IMR-90 (cell line): ENCODE measurements around the gene OSTN. TPM values are rescaled to one million over a fixed set of nuclear protein-coding genes. Genes with fewer than 3 reads are reported as not detected.

ENCODE experiments used
- ATAC-seq: fragments of 200-7000 bp; cut with Tn5 transposase; 2 replicates; pipeline ENCODE4 v1.9.1; 2020; ENCODE audit warnings: low read depth, mild to moderate bottlenecking, moderate library complexity
- Bru-seq: library from RNA; stranded (reverse); fragments of 400-500 nt; gene quantifications from one replicate; lab custom pipeline; 2021; lab: Mats Ljungman, UMichigan
- BruChase-seq, 2 experiments: library from RNA; stranded (reverse); fragments of 400-500 nt; gene quantifications; one replicate each; lab custom pipeline; 2021; lab: Mats Ljungman, UMichigan
- BruUV-seq: library from RNA; stranded (reverse); fragments of 400-500 nt; replicated peaks from 2 replicates; lab custom pipeline; 2021; lab: Mats Ljungman, UMichigan
- CTCF ChIA-PET: fragments of 300-600 bp; formaldehyde crosslinking; extraction: SDS; loops from one replicate; lab custom pipeline; 2021; ENCODE audit warnings: antibody characterized with exemption; lab: Yijun Ruan, JAX
- POLR2A ChIA-PET: fragments of 300-600 bp; sonication (Branson Sonifier 250); formaldehyde crosslinking; loops from one replicate; lab custom pipeline; 2022; ENCODE audit warnings: antibody characterized with exemption; ENCODE audit not compliant: unreplicated experiment; lab: Charles Lee
- DNase-seq: peaks from one replicate; pipeline ENCODE4 v3.0.0; 2013
- H2AFZ ChIP-seq: replicated peaks from 2 replicates; pipeline ENCODE3; 2013; ENCODE audit warnings: low read length, mild to moderate bottlenecking; ENCODE audit not compliant: poor library complexity
- H2AK5ac ChIP-seq: 2 replicates; pipeline ENCODE4 v1.6.1; 2013; ENCODE audit warnings: low read depth, low read length, inconsistent platforms
- H2AK9ac ChIP-seq: replicated peaks from 2 replicates; pipeline ENCODE3; 2013; ENCODE audit warnings: mild to moderate bottlenecking, low read depth, low read length, moderate library complexity; ENCODE audit not compliant: poor library complexity
- H2BK120ac ChIP-seq: 2 replicates; pipeline ENCODE4 v1.6.1; 2013; ENCODE audit warnings: low read depth, low read length, inconsistent platforms
- H2BK15ac ChIP-seq: 3 replicates; pipeline ENCODE4 v1.6.1; 2013; ENCODE audit warnings: low read depth, low read length, inconsistent platforms
- H2BK20ac ChIP-seq: 2 replicates; pipeline ENCODE4 v1.6.1; 2013; ENCODE audit warnings: low read depth, mild to moderate bottlenecking, inconsistent platforms, low read length, moderate library complexity
- H2BK5ac ChIP-seq: 2 replicates; pipeline ENCODE4 v1.6.1; 2013; ENCODE audit warnings: mild to moderate bottlenecking, low read depth, low read length, inconsistent platforms; ENCODE audit not compliant: poor library complexity, severe bottlenecking
- H3K14ac ChIP-seq: replicated peaks from 2 replicates; pipeline ENCODE4 v1.6.1; 2013; ENCODE audit warnings: low read depth, low read length, inconsistent platforms
- H3K18ac ChIP-seq: 2 replicates; pipeline ENCODE4 v1.6.1; 2013; ENCODE audit warnings: low read depth, low read length, control low read depth
- H3K23ac ChIP-seq: 2 replicates; pipeline ENCODE4 v1.6.1; 2013; ENCODE audit warnings: low read depth, low read length, inconsistent platforms
- H3K27ac ChIP-seq: 2 replicates; pipeline ENCODE4 v1.5.1; 2013; ENCODE audit warnings: mild to moderate bottlenecking, control low read depth, low read length; ENCODE audit not compliant: insufficient read depth
- H3K27me3 ChIP-seq: 2 replicates; pipeline ENCODE4 v1.6.1; 2013; ENCODE audit warnings: low read length; ENCODE audit not compliant: control insufficient read depth, insufficient read depth
- H3K36me3 ChIP-seq: 2 replicates; pipeline ENCODE4 v1.6.1; 2013; ENCODE audit warnings: low read length, mixed read lengths; ENCODE audit not compliant: control insufficient read depth, insufficient read depth
- H3K4ac ChIP-seq: 2 replicates; pipeline ENCODE4 v1.6.1; 2013; ENCODE audit warnings: low read depth, low read length, inconsistent platforms
- H3K4me1 ChIP-seq: 2 replicates; pipeline ENCODE4 v1.6.1; 2013; ENCODE audit warnings: low read length, mixed read lengths; ENCODE audit not compliant: control insufficient read depth, insufficient read depth
- H3K4me2 ChIP-seq: 2 replicates; pipeline ENCODE4 v1.6.1; 2013; ENCODE audit warnings: low read depth, mild to moderate bottlenecking, control low read depth, low read length, moderate library complexity
- H3K4me3 ChIP-seq: 2 replicates; pipeline ENCODE4 v1.5.1; 2013; ENCODE audit warnings: low read depth, mild to moderate bottlenecking, control low read depth, low read length, moderate library complexity; ENCODE audit not compliant: insufficient read depth
- H3K56ac ChIP-seq: 2 replicates; pipeline ENCODE4 v1.6.1; 2013; ENCODE audit warnings: low read length, inconsistent platforms; ENCODE audit not compliant: insufficient read depth; ENCODE audit errors: extremely low read depth
- H3K79me1 ChIP-seq, 2 experiments: 2 replicates each; pipeline ENCODE4 v1.6.1; 2013; ENCODE audit warnings: low read length in 2 of 2, inconsistent platforms in 1 of 2, low read depth in 1 of 2
- H3K9ac ChIP-seq: 2 replicates; pipeline ENCODE4 v1.6.1; 2013; ENCODE audit warnings: low read depth, low read length, control low read depth
- H3K9me1 ChIP-seq: 2 replicates; pipeline ENCODE4 v1.6.1; 2013; ENCODE audit warnings: low read length, inconsistent platforms; ENCODE audit not compliant: insufficient read depth
- H3K9me3 ChIP-seq: 2 replicates; pipeline ENCODE4 v1.6.1; 2013; ENCODE audit warnings: low read length; ENCODE audit not compliant: control insufficient read depth, insufficient read depth
- H4K20me1 ChIP-seq: 2 replicates; pipeline ENCODE4 v1.6.1; 2013; ENCODE audit warnings: low read length, inconsistent platforms; ENCODE audit not compliant: insufficient read depth
- H4K5ac ChIP-seq: 2 replicates; pipeline ENCODE4 v1.6.1; 2013; ENCODE audit warnings: mild to moderate bottlenecking, low read depth, low read length, control low read depth
- H4K8ac ChIP-seq, 2 experiments: 2 replicates each; pipeline ENCODE4 v1.6.1; 2013; ENCODE audit warnings: low read depth in 2 of 2, low read length in 2 of 2, control low read depth in 1 of 2, inconsistent platforms in 1 of 2
- H4K91ac ChIP-seq: 2 replicates; pipeline ENCODE4 v1.6.1; 2013; ENCODE audit warnings: low read depth, low read length, inconsistent platforms; ENCODE audit not compliant: insufficient read depth
- BHLHE40 ChIP-seq: fragments of 150-350 bp; IDR thresholded peaks from 2 replicates; pipeline ENCODE4 v1.6.1; 2016; ENCODE audit warnings: mild to moderate bottlenecking, low read depth, low read length
- CEBPB ChIP-seq: IDR thresholded peaks from 2 replicates; pipeline ENCODE4 v1.6.1; 2012; ENCODE audit warnings: low read depth, low read length, improper control_type of control experiment
- FOS ChIP-seq: fragments of 150-350 bp; IDR thresholded peaks from 2 replicates; pipeline ENCODE4 v1.6.1; 2016; ENCODE audit warnings: low read depth, low read length
- MAFK ChIP-seq: IDR thresholded peaks from 2 replicates; pipeline ENCODE4 v1.6.1; 2012; ENCODE audit warnings: low read depth, low read length, improper control_type of control experiment
- MAZ ChIP-seq: IDR thresholded peaks from 2 replicates; pipeline ENCODE4 v1.6.1; 2012; ENCODE audit warnings: low read depth, mild to moderate bottlenecking, low read length, improper control_type of control experiment, moderate library complexity, borderline replicate concordance
- MXI1 ChIP-seq: IDR thresholded peaks from 2 replicates; pipeline ENCODE4 v1.6.1; 2012; ENCODE audit warnings: low read depth, mild to moderate bottlenecking, low read length, moderate library complexity, borderline replicate concordance
- NFE2L2 ChIP-seq: fragments of 150-350 bp; IDR thresholded peaks from 2 replicates; pipeline ENCODE4 v1.6.1; 2016; ENCODE audit warnings: low read depth, mild to moderate bottlenecking, low read length
- POLR2A ChIP-seq: IDR thresholded peaks from 2 replicates; pipeline ENCODE4 v1.6.1; 2012; ENCODE audit warnings: mild to moderate bottlenecking, low read depth, low read length
- RAD21 ChIP-seq: IDR thresholded peaks from 2 replicates; pipeline ENCODE4 v1.6.1; 2012; ENCODE audit warnings: low read length, improper control_type of control experiment
- RCOR1 ChIP-seq: IDR thresholded peaks from 2 replicates; pipeline ENCODE4 v1.6.1; 2012; ENCODE audit warnings: mild to moderate bottlenecking, low read length, improper control_type of control experiment; ENCODE audit not compliant: insufficient replicate concordance
- RFX5 ChIP-seq: IDR thresholded peaks from 2 replicates; pipeline ENCODE4 v1.8.0; 2012; ENCODE audit warnings: low read depth, mild to moderate bottlenecking, low read length, moderate library complexity
- SMC3 ChIP-seq: fragments of 150-350 bp; IDR thresholded peaks from 2 replicates; pipeline ENCODE4 v1.6.1; 2016; ENCODE audit warnings: low read depth, mild to moderate bottlenecking, antibody characterized with exemption, low read length, moderate library complexity
- WGBS, 2 experiments: methylation state at CpG; one replicate each; pipeline versions ENCODE4 v1.1.5 to v1.1.7; 2013; ENCODE audit warnings: missing lambda C conversion rate in 2 of 2; ENCODE audit not compliant: insufficient read length in 1 of 2; ENCODE audit errors: extremely low coverage in 2 of 2; 5-methylcytosine and 5-hydroxymethylcytosine counted together
- dilution Hi-C: fragments of 300-500 bp; cut with HindIII; formaldehyde crosslinking; loops from one replicate; pipeline ENCODE4 v1.14.3; 2018; ENCODE audit warnings: low sequenced_read_pairs; ENCODE audit not compliant: unreplicated experiment
- in situ Hi-C: fragments of 300-500 bp; cut with MboI; formaldehyde crosslinking; loops from 3 replicates; pipeline ENCODE4 v1.14.3; 2019; ENCODE audit warnings: low sequenced_read_pairs, inconsistent platforms, mixed read lengths
- intact Hi-C: fragments of 100-400 bp; cut with micrococcal nuclease; formaldehyde crosslinking; loops from 2 replicates; pipeline ENCODE4 v1.10.0; 2022
- long read RNA-seq: library from polyadenylated mRNA; unstranded; transcript quantifications from one replicate; pipeline ENCODE4 v2.0.0, GENCODE V29; 2021; ENCODE audit not compliant: unreplicated experiment
- polyA plus RNA-seq, 3 experiments: library from polyadenylated mRNA; depleted of rRNA; stranded (reverse); fragments of >200 nt; gene quantifications; 2 replicates each; pipeline ENCODE4 v1.2.3, GENCODE V29; 2012; ENCODE audit warnings: low replicate concordance in 1 of 3
- total RNA-seq: library from RNA; depleted of rRNA; stranded (reverse); fragments of >200 nt; gene quantifications from 2 replicates; pipeline ENCODE4 v1.2.3, GENCODE V29; 2012; rRNA removed
- TF ChIP-seq, protein P1 (sequence below): fragments of 150-350 bp; IDR thresholded peaks from 2 replicates; pipeline ENCODE4 v1.6.1; 2016; ENCODE audit warnings: low read depth, mild to moderate bottlenecking, low read length, moderate library complexity, borderline replicate concordance
- TF ChIP-seq, protein P2 (sequence below): conservative IDR thresholded peaks from 2 replicates; pipeline ENCODE4 v1.5.1; 2012; ENCODE audit warnings: mild to moderate bottlenecking, low read depth, low read length, improper control_type of control experiment
- TF ChIP-seq, protein P3 (sequence below): fragments of 150-350 bp; IDR thresholded peaks from 2 replicates; pipeline ENCODE4 v1.6.1; 2017; ENCODE audit warnings: mild to moderate bottlenecking, antibody characterized with exemption, low read length, low read depth

The OSTN gene, protein sequence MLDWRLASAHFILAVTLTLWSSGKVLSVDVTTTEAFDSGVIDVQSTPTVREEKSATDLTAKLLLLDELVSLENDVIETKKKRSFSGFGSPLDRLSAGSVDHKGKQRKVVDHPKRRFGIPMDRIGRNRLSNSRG
- total RNA-seq (0.28 TPM in 1 of 2 replicates, not detected in the other), polyA plus RNA-seq (2012; rRNA removed) (not detected in 2 replicates), Bru-seq, nascent RNA (percentile 4 among the genes with signal in this experiment), BruChase-seq, experiment 1, labeled RNA remaining after a 6-hour chase (percentile 5 among the genes with signal in this experiment), BruChase-seq, experiment 2, labeled RNA remaining after a 2-hour chase (percentile 4 among the genes with signal in this experiment)
- not detected in 2 replicates for polyA plus RNA-seq (2012; cell fraction: cytosol; rRNA removed)
- polyA plus RNA-seq (2012; cell fraction: nucleus; rRNA removed; ENCODE audit: low replicate concordance) = 1.0 TPM in 1 of 2 replicates, not detected in the other
- long read RNA-seq = 0 reads

DNA sequence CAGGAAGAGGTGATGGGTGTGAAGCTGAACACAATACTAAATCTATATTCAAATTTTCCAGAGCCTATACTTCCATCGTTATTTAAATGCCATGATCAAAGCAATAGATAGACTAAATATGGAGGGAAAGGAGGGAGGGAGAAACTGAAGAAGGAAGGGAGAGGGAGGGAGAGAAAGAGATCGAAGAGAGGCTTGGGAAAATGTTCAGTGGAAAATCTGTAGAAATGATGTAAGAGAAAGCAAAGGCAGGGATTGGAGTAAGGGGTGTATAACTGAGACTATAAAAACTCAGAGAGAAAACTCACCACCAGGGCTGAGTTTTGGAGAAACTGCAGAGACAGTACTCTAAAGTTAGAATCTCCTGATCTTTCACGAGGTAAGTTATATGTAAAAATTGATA lies at the start of gene OSTN:
TSS of gene OSTN (plus strand) at position 310 of the 400 bp plus-strand sequence. CDS start 13,292 bp downstream, outside the sequence.
- in situ Hi-C loops = no loop called here
- TF ChIP-seq RAD21 (no peak), POLR2A (no peak), RCOR1 (no peak), RFX5 (no peak), SMC3 (no peak), BHLHE40 (no peak), MXI1 (no peak), MAFK (no peak), MAZ (no peak), CEBPB (no peak), FOS (no peak), NFE2L2 (no peak)
- TF ChIP-seq, protein P1, sequence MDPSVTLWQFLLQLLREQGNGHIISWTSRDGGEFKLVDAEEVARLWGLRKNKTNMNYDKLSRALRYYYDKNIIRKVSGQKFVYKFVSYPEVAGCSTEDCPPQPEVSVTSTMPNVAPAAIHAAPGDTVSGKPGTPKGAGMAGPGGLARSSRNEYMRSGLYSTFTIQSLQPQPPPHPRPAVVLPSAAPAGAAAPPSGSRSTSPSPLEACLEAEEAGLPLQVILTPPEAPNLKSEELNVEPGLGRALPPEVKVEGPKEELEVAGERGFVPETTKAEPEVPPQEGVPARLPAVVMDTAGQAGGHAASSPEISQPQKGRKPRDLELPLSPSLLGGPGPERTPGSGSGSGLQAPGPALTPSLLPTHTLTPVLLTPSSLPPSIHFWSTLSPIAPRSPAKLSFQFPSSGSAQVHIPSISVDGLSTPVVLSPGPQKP = no peak
- TF ChIP-seq, protein P2, sequence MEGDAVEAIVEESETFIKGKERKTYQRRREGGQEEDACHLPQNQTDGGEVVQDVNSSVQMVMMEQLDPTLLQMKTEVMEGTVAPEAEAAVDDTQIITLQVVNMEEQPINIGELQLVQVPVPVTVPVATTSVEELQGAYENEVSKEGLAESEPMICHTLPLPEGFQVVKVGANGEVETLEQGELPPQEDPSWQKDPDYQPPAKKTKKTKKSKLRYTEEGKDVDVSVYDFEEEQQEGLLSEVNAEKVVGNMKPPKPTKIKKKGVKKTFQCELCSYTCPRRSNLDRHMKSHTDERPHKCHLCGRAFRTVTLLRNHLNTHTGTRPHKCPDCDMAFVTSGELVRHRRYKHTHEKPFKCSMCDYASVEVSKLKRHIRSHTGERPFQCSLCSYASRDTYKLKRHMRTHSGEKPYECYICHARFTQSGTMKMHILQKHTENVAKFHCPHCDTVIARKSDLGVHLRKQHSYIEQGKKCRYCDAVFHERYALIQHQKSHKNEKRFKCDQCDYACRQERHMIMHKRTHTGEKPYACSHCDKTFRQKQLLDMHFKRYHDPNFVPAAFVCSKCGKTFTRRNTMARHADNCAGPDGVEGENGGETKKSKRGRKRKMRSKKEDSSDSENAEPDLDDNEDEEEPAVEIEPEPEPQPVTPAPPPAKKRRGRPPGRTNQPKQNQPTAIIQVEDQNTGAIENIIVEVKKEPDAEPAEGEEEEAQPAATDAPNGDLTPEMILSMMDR = no peak
- TF ChIP-seq, protein P3, sequence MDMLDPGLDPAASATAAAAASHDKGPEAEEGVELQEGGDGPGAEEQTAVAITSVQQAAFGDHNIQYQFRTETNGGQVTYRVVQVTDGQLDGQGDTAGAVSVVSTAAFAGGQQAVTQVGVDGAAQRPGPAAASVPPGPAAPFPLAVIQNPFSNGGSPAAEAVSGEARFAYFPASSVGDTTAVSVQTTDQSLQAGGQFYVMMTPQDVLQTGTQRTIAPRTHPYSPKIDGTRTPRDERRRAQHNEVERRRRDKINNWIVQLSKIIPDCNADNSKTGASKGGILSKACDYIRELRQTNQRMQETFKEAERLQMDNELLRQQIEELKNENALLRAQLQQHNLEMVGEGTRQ = no peak

More for the DNA sequence above, at the start of gene OSTN:
- ChIA-PET POLR2A (no interaction called here), CTCF (no interaction called here)
- no peak within 1 kb of the TSS for H4K8ac ChIP-seq
- no peaks in the 10 kb centered on the region for H3K79me1 ChIP-seq
- DNase-seq = no peak
- H4K20me1 ChIP-seq = no peaks in the 10 kb centered on the region
- H4K91ac ChIP-seq = no peak within 1 kb of the TSS
- H3K4me2 ChIP-seq = no peak within 1 kb of the TSS
- no TSS peak for BruUV-seq
- H3K18ac ChIP-seq = no peak within 1 kb of the TSS
- intact Hi-C loops = no loop called here
- H3K9ac ChIP-seq = no peak within 1 kb of the TSS
- no peaks in the 10 kb centered on the region for H3K27me3 ChIP-seq
- no peak within 1 kb of the TSS for H4K5ac ChIP-seq
- H2BK5ac ChIP-seq = no peak within 1 kb of the TSS
- no peak for ATAC-seq
- WGBS, 2 experiments = no CpG with 5 or more reads among the region's 3 CpGs
- H2AK5ac ChIP-seq = no peak within 1 kb of the TSS
- no peak within 1 kb of the TSS for H2BK120ac ChIP-seq
- no peaks in the 10 kb centered on the region for H3K9me1 ChIP-seq
- H2BK20ac ChIP-seq = no peak within 1 kb of the TSS
- H3K4me1 ChIP-seq = no peaks in the 10 kb centered on the region
- H2AFZ ChIP-seq = no peak within 1 kb of the TSS
- no peak within 1 kb of the TSS for H3K14ac ChIP-seq
- H3K36me3 ChIP-seq = no peaks in the 10 kb centered on the region
- no peak within 1 kb of the TSS for H2AK9ac ChIP-seq
- no peaks in the 10 kb centered on the region for H3K9me3 ChIP-seq
- no peak within 1 kb of the TSS for H2BK15ac ChIP-seq
- no peak within 1 kb of the TSS for H3K27ac ChIP-seq
- H3K4me3 ChIP-seq = no peak within 1 kb of the TSS
- dilution Hi-C loops = no loop called here
- H3K56ac ChIP-seq = no peak within 1 kb of the TSS
- no peak within 1 kb of the TSS for H3K4ac ChIP-seq
- H3K23ac ChIP-seq = no peak within 1 kb of the TSS
